ENCODE results near the gene CD164L2.

CD164L2 gene

DNA sequence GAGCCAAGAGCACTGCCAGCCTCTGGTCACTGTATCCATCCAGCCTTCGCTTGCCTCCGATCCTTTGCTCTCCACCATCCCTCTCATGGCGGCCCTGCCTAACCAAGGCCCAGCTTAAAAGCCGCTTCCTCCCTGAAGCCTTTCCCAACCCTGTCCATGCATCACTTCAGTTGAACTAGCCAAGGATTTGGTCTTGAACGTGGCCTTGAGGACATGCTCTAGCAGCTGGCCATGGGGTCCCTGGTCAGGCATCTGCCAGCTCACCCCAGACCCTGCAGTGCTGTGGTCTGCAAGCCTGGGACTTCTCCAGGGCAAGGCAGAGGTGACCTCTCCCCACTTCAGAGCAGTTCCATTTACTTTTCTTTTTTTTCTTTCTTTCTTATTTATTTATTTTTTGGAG, 46.4 kb downstream of the CD164L2 start:
- no peak for DNase-seq (ENCODE audit: extremely low read depth, low read depth)
- no peak overlapping the region for H3K4me3 ChIP-seq (replicated peaks; ENCODE audit: low read depth, low read length)
- TF ChIP-seq, protein P1, sequence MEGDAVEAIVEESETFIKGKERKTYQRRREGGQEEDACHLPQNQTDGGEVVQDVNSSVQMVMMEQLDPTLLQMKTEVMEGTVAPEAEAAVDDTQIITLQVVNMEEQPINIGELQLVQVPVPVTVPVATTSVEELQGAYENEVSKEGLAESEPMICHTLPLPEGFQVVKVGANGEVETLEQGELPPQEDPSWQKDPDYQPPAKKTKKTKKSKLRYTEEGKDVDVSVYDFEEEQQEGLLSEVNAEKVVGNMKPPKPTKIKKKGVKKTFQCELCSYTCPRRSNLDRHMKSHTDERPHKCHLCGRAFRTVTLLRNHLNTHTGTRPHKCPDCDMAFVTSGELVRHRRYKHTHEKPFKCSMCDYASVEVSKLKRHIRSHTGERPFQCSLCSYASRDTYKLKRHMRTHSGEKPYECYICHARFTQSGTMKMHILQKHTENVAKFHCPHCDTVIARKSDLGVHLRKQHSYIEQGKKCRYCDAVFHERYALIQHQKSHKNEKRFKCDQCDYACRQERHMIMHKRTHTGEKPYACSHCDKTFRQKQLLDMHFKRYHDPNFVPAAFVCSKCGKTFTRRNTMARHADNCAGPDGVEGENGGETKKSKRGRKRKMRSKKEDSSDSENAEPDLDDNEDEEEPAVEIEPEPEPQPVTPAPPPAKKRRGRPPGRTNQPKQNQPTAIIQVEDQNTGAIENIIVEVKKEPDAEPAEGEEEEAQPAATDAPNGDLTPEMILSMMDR (IDR thresholded peaks at IDR 0.05; ENCODE audit: low read depth, low read length, missing control alignments): no peak

DNA sequence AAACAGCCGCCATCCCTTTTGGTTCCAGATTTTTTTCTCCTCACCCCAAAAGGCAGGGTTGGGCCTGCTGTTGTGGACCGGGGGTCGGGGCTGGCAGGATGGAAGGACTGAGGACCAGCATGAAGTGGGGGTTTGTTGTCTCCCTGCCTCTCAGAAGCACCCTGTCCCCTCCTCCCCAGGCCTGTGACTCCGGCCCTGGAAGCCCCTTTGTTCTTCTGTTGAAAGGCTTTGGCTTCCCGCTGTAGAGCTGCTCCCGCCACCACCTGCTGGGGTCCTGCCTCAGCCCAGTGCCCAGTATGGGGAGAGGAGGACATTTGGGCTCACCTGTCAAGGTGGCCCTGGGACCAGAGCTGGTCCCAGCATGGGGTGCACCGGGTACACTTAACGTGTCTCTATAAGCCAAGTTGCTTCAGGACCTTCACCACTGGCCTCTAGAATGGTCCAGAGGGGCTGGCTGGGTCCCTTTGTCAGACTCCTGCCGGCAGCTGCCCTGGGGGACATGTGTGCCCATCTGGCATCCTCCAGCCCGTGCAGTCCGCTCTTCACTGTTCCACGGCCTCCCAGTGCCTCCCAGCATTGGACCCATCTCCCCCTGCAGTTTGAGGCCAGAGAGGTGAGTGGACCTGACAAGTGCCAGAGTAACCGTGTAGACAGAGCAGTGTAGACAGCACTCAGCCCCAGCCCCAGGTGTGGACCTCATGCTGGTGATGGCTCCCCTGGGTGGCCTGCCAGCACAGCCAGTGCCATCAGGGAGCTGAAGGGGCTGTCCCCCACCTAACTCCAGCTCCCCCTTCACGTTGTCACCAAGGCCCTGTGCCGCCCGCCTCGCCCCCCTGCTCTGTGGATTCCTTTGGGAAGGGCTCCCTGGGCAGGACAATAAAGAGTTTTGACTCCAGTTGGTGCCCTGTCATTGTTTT, 47.4 kb downstream of the CD164L2 start:
- no peak overlapping the region for H3K4me3 ChIP-seq (replicated peaks; ENCODE audit: low read depth, low read length)
- TF ChIP-seq, protein P1 (IDR thresholded peaks at IDR 0.05; ENCODE audit: low read depth, low read length, missing control alignments): no peak
- DNase-seq (ENCODE audit: extremely low read depth, low read depth): no peak

DNA sequence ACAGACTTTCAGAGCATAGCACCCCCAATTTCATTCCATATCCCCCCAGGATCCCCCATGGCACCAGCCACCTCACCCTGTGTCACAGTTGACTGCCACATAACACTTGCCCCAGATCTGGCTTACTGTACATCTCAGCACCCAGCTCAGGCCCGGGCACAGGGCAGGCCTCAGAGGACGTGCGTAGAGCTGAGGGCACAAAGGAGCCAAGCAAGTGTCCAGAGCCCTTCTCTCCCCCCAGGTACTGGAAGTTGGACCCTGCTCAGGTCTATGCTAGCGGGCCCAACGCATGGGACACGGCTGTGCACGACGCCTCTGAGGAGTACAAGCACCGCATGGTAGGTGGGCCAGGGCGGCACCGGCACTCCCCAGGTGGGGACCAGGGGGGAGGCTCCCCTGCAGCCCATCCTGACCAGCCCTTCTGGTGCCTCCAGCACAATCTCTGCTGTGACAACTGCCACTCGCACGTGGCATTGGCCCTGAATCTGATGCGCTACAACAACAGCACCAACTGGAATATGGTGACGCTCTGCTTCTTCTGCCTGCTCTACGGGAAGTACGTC, 49.3 kb downstream of the CD164L2 start:
- H3K4me3 ChIP-seq (replicated peaks; ENCODE audit: low read depth, low read length): no peak overlapping the region
- TF ChIP-seq, protein P1 (IDR thresholded peaks at IDR 0.05; ENCODE audit: low read depth, low read length, missing control alignments): no peak
- DNase-seq (ENCODE audit: extremely low read depth, low read depth): no peak

DNA sequence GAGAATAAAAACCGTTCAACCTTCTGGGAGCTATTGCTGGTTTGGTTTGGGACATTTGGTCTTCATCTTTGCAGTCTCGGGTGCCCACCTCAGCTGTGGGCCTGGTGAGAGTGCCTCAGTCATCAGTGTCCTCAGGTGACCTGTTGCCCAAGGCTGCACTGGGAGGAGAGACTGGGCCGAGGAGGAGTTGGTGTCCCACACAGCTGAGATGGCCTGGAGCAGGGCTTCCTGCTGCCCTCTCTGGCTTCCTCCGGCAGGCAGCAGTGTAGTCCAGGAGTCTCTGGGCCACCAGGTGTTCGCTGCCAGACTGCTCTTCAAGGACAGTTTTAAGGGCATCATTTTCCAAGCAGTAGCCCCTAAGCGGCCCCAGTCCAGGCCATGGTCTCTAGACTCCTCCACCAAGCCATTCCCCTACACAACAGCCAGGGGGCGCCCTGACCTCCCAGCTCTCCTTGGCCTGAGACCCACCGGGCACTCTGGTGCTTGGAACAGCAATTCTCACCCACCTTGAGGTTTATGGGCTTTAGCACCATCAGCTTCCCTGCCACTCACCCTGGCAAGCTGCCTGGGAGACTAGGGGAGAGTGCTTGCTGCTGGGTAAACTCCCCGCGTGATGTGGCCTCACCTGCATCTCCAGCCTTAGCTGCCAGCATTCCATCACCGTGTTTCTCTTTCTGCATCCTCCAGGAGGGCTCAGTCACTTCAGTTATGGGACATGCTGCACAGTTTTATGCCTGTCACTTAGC, 50.4 kb downstream of the CD164L2 start:
- no peak for DNase-seq (ENCODE audit: extremely low read depth, low read depth)
- TF ChIP-seq, protein P1 (IDR thresholded peaks at IDR 0.05; ENCODE audit: low read depth, low read length, missing control alignments): peak; percentile 91
- no peak overlapping the region for H3K4me3 ChIP-seq (replicated peaks; ENCODE audit: low read depth, low read length)

DNA sequence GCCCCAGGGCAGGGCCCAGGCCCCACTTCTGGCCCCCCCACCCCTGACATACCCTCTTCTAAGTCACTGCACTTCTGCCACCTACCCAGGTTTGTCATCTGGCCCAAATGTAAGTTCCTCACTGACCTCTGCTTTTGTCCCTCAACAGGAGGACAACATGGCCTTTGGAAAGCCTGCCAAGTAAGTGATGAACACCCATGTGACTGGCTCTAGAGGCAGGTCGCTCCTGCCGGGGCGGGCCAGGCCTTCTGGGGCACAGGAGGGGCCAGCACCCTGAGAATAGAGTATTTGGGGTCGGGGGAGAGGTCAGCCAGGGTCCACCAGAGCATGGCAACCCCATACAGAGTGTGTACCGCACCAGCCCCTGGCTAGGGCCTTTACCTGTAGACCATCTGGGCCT, 51.2 kb downstream of the CD164L2 start:
- TF ChIP-seq, protein P1 (IDR thresholded peaks at IDR 0.05; ENCODE audit: low read depth, low read length, missing control alignments): no peak
- DNase-seq (ENCODE audit: extremely low read depth, low read depth): no peak

DNA sequence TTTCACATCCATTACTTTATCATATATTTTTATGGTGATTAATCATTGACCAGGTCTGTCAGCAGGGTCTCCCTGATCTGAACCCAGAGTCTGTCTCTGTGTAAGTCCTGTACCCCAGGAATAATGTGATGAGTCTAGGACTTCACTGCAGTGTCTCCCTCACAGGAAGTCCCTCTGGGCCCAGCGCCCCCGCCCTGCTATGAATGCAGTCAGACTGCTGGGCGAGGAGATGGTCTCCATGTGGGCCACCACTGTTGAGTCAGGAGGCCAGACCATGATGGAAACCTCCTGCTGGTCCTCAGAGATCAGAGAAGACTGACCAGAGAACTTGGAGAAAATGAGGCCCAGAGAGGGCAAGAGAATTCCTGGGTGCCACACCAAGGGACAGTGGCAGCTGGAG, 51.7 kb downstream of the CD164L2 start:
- TF ChIP-seq, protein P1 (IDR thresholded peaks at IDR 0.05; ENCODE audit: low read depth, low read length, missing control alignments): no peak
- DNase-seq (ENCODE audit: extremely low read depth, low read depth): no peak
- H3K4me3 ChIP-seq (replicated peaks; ENCODE audit: low read depth, low read length): no peak overlapping the region

More for the DNA sequence above, 51.2 kb downstream of the CD164L2 start:
- no peak overlapping the region for H3K4me3 ChIP-seq (replicated peaks; ENCODE audit: low read depth, low read length)

Measured in HFF-Myc (cell line).